B cell (primary cell): Measurements from ENCODE around the gene PI4KA. TPM values are rescaled to one million over a fixed set of nuclear protein-coding genes. Genes with fewer than 3 reads are reported as not detected.

Source experiments
- ATAC-seq: fragments of 200-7000 bp; cut with Tn5 transposase; one replicate; pipeline ENCODE4 v1.10.0; 2021; ENCODE audit warnings: low read depth, mild to moderate bottlenecking, moderate number of reproducible peaks, moderate library complexity
- CTCF ChIA-PET: fragments of 350-600 bp; sonication (Branson Sonifier 250); formaldehyde crosslinking; loops from one replicate; lab custom pipeline; 2021; ENCODE audit warnings: antibody characterized with exemption, inconsistent platforms; lab: Charles Lee
- POLR2A ChIA-PET: fragments of 350-600 bp; sonication (Branson Sonifier 250); formaldehyde crosslinking; loops from one replicate; lab custom pipeline; 2021; ENCODE audit warnings: antibody characterized with exemption; lab: Charles Lee
- DNase-seq: peaks from one replicate; pipeline ENCODE4 v3.0.0; 2013
- H2AFZ ChIP-seq: 2 replicates; pipeline ENCODE4 v1.6.1; 2012; ENCODE audit warnings: mild to moderate bottlenecking, low read depth, low read length; ENCODE audit not compliant: insufficient read depth, poor library complexity, severe bottlenecking
- H3K27ac ChIP-seq, 2 donors: 1 replicate in 1 of 2; 2 replicates in 1 of 2; pipeline ENCODE4 v1.5.1; 2012 to 2013; ENCODE audit warnings: low read length in 2 of 2, mild to moderate bottlenecking in 2 of 2, moderate library complexity in 1 of 2
- H3K27me3 ChIP-seq, 4 experiments: fragments of 200-600 bp in 1 of 4; sonication (generic) in 1 of 4; replicated peaks in 1 of 4; 1 replicate in 2 of 4; 2 replicates in 2 of 4; pipeline versions ENCODE4 v1.6.1 to v1.7.0; 2013 to 2016; ENCODE audit warnings: low read length in 3 of 4, mild to moderate bottlenecking in 2 of 4, mixed read lengths in 1 of 4, moderate library complexity in 1 of 4; ENCODE audit not compliant: insufficient read depth in 4 of 4, control insufficient read depth in 3 of 4; ENCODE audit errors: control extremely low read depth in 1 of 4
- H3K36me3 ChIP-seq, 2 experiments: replicated peaks in 1 of 2; 1 replicate in 1 of 2; 2 replicates in 1 of 2; pipeline versions ENCODE4 v1.6.1 to v1.7.1; 2013; ENCODE audit warnings: low read length in 1 of 2; ENCODE audit not compliant: insufficient read depth in 2 of 2, control insufficient read depth in 1 of 2; ENCODE audit errors: control extremely low read depth in 1 of 2, extremely low read depth in 1 of 2
- H3K4me1 ChIP-seq, 2 donors: fragments of 200-600 bp in 1 of 2; sonication (generic) in 1 of 2; 1 replicate in 1 of 2; 2 replicates in 1 of 2; pipeline versions ENCODE4 v1.5.1 to v1.6.1; 2013 to 2017; ENCODE audit warnings: low read length in 2 of 2; ENCODE audit not compliant: control insufficient read depth in 2 of 2, insufficient read depth in 2 of 2
- H3K4me2 ChIP-seq: replicated peaks from 2 replicates; pipeline ENCODE3; 2012; ENCODE audit warnings: mild to moderate bottlenecking, low read depth, low read length; ENCODE audit not compliant: poor library complexity, severe bottlenecking
- H3K4me3 ChIP-seq, 5 experiments: fragments of 200-600 bp in 1 of 5; sonication (generic) in 1 of 5; 1 replicate in 3 of 5; 2 replicates in 2 of 5; pipeline versions ENCODE4 v1.5.1 to v1.7.0; 2011 to 2016; ENCODE audit warnings: low read length in 4 of 5, mild to moderate bottlenecking in 4 of 5, low read depth in 2 of 5, control low read depth in 1 of 5, moderate library complexity in 1 of 5; ENCODE audit not compliant: insufficient read depth in 1 of 5; ENCODE audit errors: control extremely low read depth in 1 of 5, extremely low read depth in 1 of 5
- H3K79me2 ChIP-seq: fragments of 200-600 bp; sonication (generic); one replicate; pipeline ENCODE4 v1.6.0; 2016; ENCODE audit warnings: low read length; ENCODE audit not compliant: control insufficient read depth, insufficient read depth
- H3K9ac ChIP-seq: fragments of 200-600 bp; sonication (generic); 2 replicates; pipeline ENCODE4 v1.6.1; 2017; ENCODE audit warnings: mild to moderate bottlenecking, low read length, moderate library complexity
- H3K9me3 ChIP-seq, 3 donors: one replicate each; pipeline versions ENCODE4 v1.6.1 to v1.7.1; 2013; ENCODE audit warnings: low read length in 2 of 3; ENCODE audit not compliant: control insufficient read depth in 2 of 3, insufficient read depth in 1 of 3; ENCODE audit errors: control extremely low read depth in 1 of 3
- H4K20me1 ChIP-seq: 2 replicates; pipeline ENCODE4 v1.6.0; 2012; ENCODE audit warnings: mild to moderate bottlenecking, low read length; ENCODE audit not compliant: insufficient read depth, control insufficient read depth, poor library complexity, severe bottlenecking
- H3K27ac Mint-ChIP-seq: one replicate; pipeline ENCODE4 v1.8.0; 2021; ENCODE audit warnings: mixed read lengths
- H3K27me3 Mint-ChIP-seq: one replicate; pipeline ENCODE4 v1.8.0; 2021; ENCODE audit warnings: mixed read lengths
- H3K4me1 Mint-ChIP-seq: one replicate; pipeline ENCODE4 v1.8.0; 2021; ENCODE audit warnings: mixed read lengths
- H3K4me3 Mint-ChIP-seq: one replicate; pipeline ENCODE4 v1.8.0; 2021; ENCODE audit warnings: mixed read lengths
- H3K9me3 Mint-ChIP-seq: one replicate; pipeline ENCODE4 v1.8.0; 2022; ENCODE audit warnings: mixed read lengths; ENCODE audit not compliant: insufficient read depth
- EZH2 ChIP-seq: IDR thresholded peaks from 2 replicates; pipeline ENCODE4 v1.6.1; 2012; ENCODE audit warnings: borderline replicate concordance, low read depth, mild to moderate bottlenecking, moderate library complexity, low read length; ENCODE audit not compliant: insufficient read depth, poor library complexity, severe bottlenecking
- WGBS: methylation state at CpG from one replicate; pipeline ENCODE4 v1.1.5; 2013; ENCODE audit warnings: missing lambda C conversion rate; ENCODE audit not compliant: insufficient coverage; 5-methylcytosine and 5-hydroxymethylcytosine counted together
- intact Hi-C: fragments of 100-400 bp; cut with micrococcal nuclease; formaldehyde crosslinking; loops from one replicate; pipeline ENCODE4 v1.10.0; 2022
- polyA plus RNA-seq: library from polyadenylated mRNA; depleted of rRNA; stranded (reverse); fragments of >200 nt; gene quantifications from 2 replicates; pipeline ENCODE4 v1.2.3, GENCODE V29; 2012
- total RNA-seq, 2 donors: library from RNA; stranded (reverse); fragments of 120-200 nt in 1 of 2; gene quantifications; 1 replicate in 1 of 2; 2 replicates in 1 of 2; pipeline versions ENCODE4 v1.2.3 to v1.2.4, GENCODE V29; 2013 to 2022
- TF ChIP-seq, protein P1 (sequence below): fragments of 200-600 bp; IDR thresholded peaks from one replicate; pipeline ENCODE4 v1.8.0; 2022; ENCODE audit warnings: antibody characterized with exemption, mild to moderate bottlenecking

PI4KA gene
- total and polyA plus RNA-seq, 2 donors (not counting 1 experiment from before 2014, with no cell fraction given) = 85.9 to 156 TPM

- DNase-seq = no peak
- ChIA-PET CTCF (interaction anchor here (1.9 kb wide), 1 partner anchor 8 kb away, joined by 11 read pairs; no protein-coding TSS in a partner anchor), POLR2A (no interaction called here)
- Histone ChIP-seq H4K20me1 (no peaks in the 10 kb centered on the region), H3K36me3 (peaks cover 2 to 63% of the 10 kb centered on the region in 2 experiments), H3K4me2 (no peak overlapping the region), H3K4me3 (no peak overlapping the region), H3K9ac (no peak overlapping the region), H3K4me1 (no peaks in the 10 kb centered on the region), H2AFZ (no peak overlapping the region), H3K27me3 (no peaks in the 10 kb centered on the region), H3K27ac (no peak overlapping the region), H3K9me3 (no peaks in the 10 kb centered on the region), H3K79me2 (no peaks in the 10 kb centered on the region)
- Mint-ChIP-seq H3K4me1 (no peaks in the 10 kb centered on the region), H3K9me3 (no peaks in the 10 kb centered on the region), H3K27ac (no peak overlapping the region), H3K27me3 (no peaks in the 10 kb centered on the region), H3K4me3 (no peak overlapping the region)
- intact Hi-C loops = no loop called here
- 96% methylated on average over 11 of the region's 12 CpGs for WGBS
- ATAC-seq = no peak
- TF ChIP-seq, protein P1, sequence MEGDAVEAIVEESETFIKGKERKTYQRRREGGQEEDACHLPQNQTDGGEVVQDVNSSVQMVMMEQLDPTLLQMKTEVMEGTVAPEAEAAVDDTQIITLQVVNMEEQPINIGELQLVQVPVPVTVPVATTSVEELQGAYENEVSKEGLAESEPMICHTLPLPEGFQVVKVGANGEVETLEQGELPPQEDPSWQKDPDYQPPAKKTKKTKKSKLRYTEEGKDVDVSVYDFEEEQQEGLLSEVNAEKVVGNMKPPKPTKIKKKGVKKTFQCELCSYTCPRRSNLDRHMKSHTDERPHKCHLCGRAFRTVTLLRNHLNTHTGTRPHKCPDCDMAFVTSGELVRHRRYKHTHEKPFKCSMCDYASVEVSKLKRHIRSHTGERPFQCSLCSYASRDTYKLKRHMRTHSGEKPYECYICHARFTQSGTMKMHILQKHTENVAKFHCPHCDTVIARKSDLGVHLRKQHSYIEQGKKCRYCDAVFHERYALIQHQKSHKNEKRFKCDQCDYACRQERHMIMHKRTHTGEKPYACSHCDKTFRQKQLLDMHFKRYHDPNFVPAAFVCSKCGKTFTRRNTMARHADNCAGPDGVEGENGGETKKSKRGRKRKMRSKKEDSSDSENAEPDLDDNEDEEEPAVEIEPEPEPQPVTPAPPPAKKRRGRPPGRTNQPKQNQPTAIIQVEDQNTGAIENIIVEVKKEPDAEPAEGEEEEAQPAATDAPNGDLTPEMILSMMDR = no peak
- TF ChIP-seq EZH2 = no peak
Measured at GRCh38 chr22:20792221-20792965, 66.2 kb downstream of the PI4KA start.

DNA sequence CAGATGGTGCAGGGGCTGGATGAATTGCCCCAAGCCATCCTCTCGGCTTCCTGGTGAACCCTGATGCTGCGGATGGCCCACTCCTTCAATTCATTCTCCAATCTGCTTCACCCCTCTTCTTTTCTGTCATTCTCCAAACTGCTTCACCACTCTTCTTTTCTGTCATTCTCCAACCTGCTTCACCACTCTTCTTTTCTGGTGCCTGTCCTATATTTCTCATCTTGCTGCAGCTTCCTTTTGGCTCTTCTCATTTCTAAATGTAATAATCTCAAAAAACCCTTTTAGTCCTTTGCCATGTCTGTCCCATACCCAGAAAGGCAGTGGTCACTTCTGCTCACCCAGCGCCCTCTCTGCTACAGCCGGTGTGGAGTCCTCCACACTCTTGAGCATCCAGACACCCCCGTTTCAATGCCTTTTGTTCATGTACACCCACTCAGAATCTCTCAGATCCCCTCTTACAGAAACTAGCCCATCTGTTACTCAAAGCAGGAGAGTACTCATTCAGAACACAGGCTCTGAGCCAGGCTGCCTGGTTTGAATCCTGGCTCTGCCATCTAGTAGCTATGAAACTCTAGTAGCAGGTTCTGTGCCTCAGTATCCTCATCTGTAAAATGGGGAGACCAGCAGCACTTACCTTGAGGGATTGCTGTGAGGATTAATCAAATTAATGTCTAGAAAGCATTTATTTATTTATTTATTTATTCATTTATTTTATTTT lies 69.8 kb downstream of the PI4KA start:
- DNase-seq (no peak), ATAC-seq (no peak)
- Mint-ChIP-seq H3K9me3 (no peaks in the 10 kb centered on the region), H3K4me1 (peaks cover 6% of the 10 kb centered on the region), H3K4me3 (no peak overlapping the region), H3K27ac (no peak overlapping the region), H3K27me3 (no peaks in the 10 kb centered on the region)
- Histone ChIP-seq H3K4me1 (peaks cover 4 to 6% of the 10 kb centered on the region in 2 donors), H3K4me3 (no peak overlapping the region), H3K27ac (no peak overlapping the region), H3K36me3 (peaks cover 0 to 40% of the 10 kb centered on the region in 2 experiments), H2AFZ (no peak overlapping the region), H3K9ac (no peak overlapping the region), H3K27me3 (no peaks in the 10 kb centered on the region), H3K4me2 (no peak overlapping the region), H3K79me2 (no peaks in the 10 kb centered on the region), H3K9me3 (no peaks in the 10 kb centered on the region), H4K20me1 (no peaks in the 10 kb centered on the region)
- POLR2A ChIA-PET = no interaction called here
- CTCF ChIA-PET = no interaction called here
- TF ChIP-seq EZH2 = no peak
- TF ChIP-seq, protein P1 = no peak
- 94% methylated on average over 5 of the region's 5 CpGs for WGBS
- intact Hi-C loops = no loop called here
